Keratinocyte (primary cell): Measurements from ENCODE around the gene BACE1-AS. TPM values are rescaled to one million over a fixed set of nuclear protein-coding genes. Genes with fewer than 3 reads are reported as not detected.

Experiments used
- DNase-seq: peaks from one replicate; pipeline ENCODE4 v3.0.0-alpha.2; 2011; ENCODE audit warnings: low read depth, missing footprints, low spot score
- FAIRE-seq: peaks from 2 replicates; lab custom pipeline; 2011; peaks lifted over from hg19 to GRCh38; lab: Jason Lieb, UNC
- H2AFZ ChIP-seq: 2 replicates; pipeline ENCODE4 v1.6.0; 2012; ENCODE audit warnings: low read length, control low read depth, inconsistent platforms; ENCODE audit not compliant: control insufficient read depth
- H3K27ac ChIP-seq: 2 replicates; pipeline ENCODE4 v1.5.1; 2011; ENCODE audit warnings: low read length; ENCODE audit not compliant: control insufficient read depth, insufficient read depth
- H3K27me3 ChIP-seq: 3 replicates; pipeline ENCODE4 v1.6.0; 2011; ENCODE audit warnings: low read length; ENCODE audit not compliant: control insufficient read depth, insufficient read depth; ENCODE audit errors: extremely low read depth
- H3K36me3 ChIP-seq, 2 experiments: 2 replicates in 1 of 2; 3 replicates in 1 of 2; pipeline ENCODE4 v1.5.1; 2011; ENCODE audit warnings: low read length in 2 of 2, mild to moderate bottlenecking in 1 of 2; ENCODE audit not compliant: control insufficient read depth in 2 of 2, insufficient read depth in 2 of 2; ENCODE audit errors: extremely low read depth in 1 of 2
- H3K4me1 ChIP-seq: 3 replicates; pipeline ENCODE4 v1.5.1; 2011; ENCODE audit warnings: low read length; ENCODE audit not compliant: control insufficient read depth, insufficient read depth; ENCODE audit errors: extremely low read depth
- H3K4me2 ChIP-seq: 3 replicates; pipeline ENCODE4 v1.6.0; 2011; ENCODE audit warnings: low read depth, low read length; ENCODE audit not compliant: control insufficient read depth, insufficient read depth; ENCODE audit errors: extremely low read depth
- H3K4me3 ChIP-seq, 3 experiments: fragments of 200-600 bp in 1 of 3; sonication (generic) in 1 of 3; 2 replicates in 2 of 3; 3 replicates in 1 of 3; pipeline ENCODE4 v1.5.1; 2011 to 2016; ENCODE audit warnings: low read length in 3 of 3, mild to moderate bottlenecking in 3 of 3, control low read depth in 2 of 3, inconsistent platforms in 1 of 3, low read depth in 1 of 3, mixed read lengths in 1 of 3, mixed run types in 1 of 3, moderate library complexity in 1 of 3; ENCODE audit not compliant: control insufficient read depth in 2 of 3, insufficient read depth in 2 of 3; ENCODE audit errors: extremely low read depth in 1 of 3
- H3K79me2 ChIP-seq: 2 replicates; pipeline ENCODE4 v1.6.0; 2012; ENCODE audit warnings: low read length; ENCODE audit not compliant: control insufficient read depth, insufficient read depth
- H3K9ac ChIP-seq: 3 replicates; pipeline ENCODE4 v1.6.0; 2011; ENCODE audit warnings: low read length; ENCODE audit not compliant: control insufficient read depth, insufficient read depth; ENCODE audit errors: extremely low read depth
- H3K9me1 ChIP-seq: 3 replicates; pipeline ENCODE4 v1.6.0; 2011; ENCODE audit warnings: low read length; ENCODE audit not compliant: control insufficient read depth, insufficient read depth; ENCODE audit errors: extremely low read depth
- H3K9me3 ChIP-seq: 2 replicates; pipeline ENCODE4 v1.5.1; 2012; ENCODE audit warnings: low read depth, low read length; ENCODE audit not compliant: control insufficient read depth
- H4K20me1 ChIP-seq: 3 replicates; pipeline ENCODE4 v1.6.0; 2011; ENCODE audit warnings: low read length; ENCODE audit not compliant: control insufficient read depth, insufficient read depth; ENCODE audit errors: extremely low read depth
- CTCF ChIP-seq, 3 experiments: IDR thresholded peaks in 1 of 3; conservative IDR thresholded peaks in 1 of 3; optimal IDR thresholded peaks in 1 of 3; 2 replicates in 2 of 3; 3 replicates in 1 of 3; pipeline versions ENCODE3 to v1.5.1; 2011; ENCODE audit warnings: low read length in 3 of 3, mild to moderate bottlenecking in 3 of 3, moderate library complexity in 2 of 3, control low read depth in 1 of 3, inconsistent platforms in 1 of 3; ENCODE audit not compliant: insufficient read depth in 2 of 3; ENCODE audit errors: extremely low read depth in 1 of 3
- EZH2 ChIP-seq: IDR thresholded peaks from one replicate; pipeline ENCODE4 v1.6.1; 2012; ENCODE audit warnings: inconsistent platforms, mild to moderate bottlenecking, low read length, moderate library complexity
- dilution Hi-C: fragments of 300-500 bp; cut with MboI; formaldehyde crosslinking; loops from one replicate; pipeline ENCODE4 v1.7.0; 2020; ENCODE audit warnings: low sequenced_read_pairs; ENCODE audit not compliant: extremely low pct_ligation_motif_present
- polyA plus RNA-seq, 5 experiments: library from polyadenylated mRNA; depleted of rRNA in 3 of 5; stranded (reverse) in 3 of 5; stranded (forward) in 1 of 5; unstranded in 1 of 5; fragments of >200 nt; gene quantifications; 1 replicate in 1 of 5; 2 replicates in 3 of 5; 3 replicates in 1 of 5; pipeline versions ENCODE4 v1.2.1 to v1.2.3, GENCODE V29; 2011 to 2012; ENCODE audit warnings: missing spikeins in 2 of 5, low read depth in 1 of 5, low replicate concordance in 1 of 5

Gene BACE1-AS
- polyA plus RNA-seq, 1 donor (not counting 4 experiments of a cell fraction or from before 2014, with no cell fraction given) = 2.2 TPM

GRCh38 chr11:117309310-117309709 lies 18.2 kb downstream of the BACE1-AS start:
- Histone ChIP-seq H3K9me1 (no peaks in the 10 kb centered on the region), H2AFZ (no peak overlapping the region), H4K20me1 (no peaks in the 10 kb centered on the region), H3K9me3 (no peaks in the 10 kb centered on the region), H3K27ac (no peak overlapping the region), H3K27me3 (no peaks in the 10 kb centered on the region), H3K79me2 (no peaks in the 10 kb centered on the region), H3K4me1 (no peaks in the 10 kb centered on the region), H3K36me3 (no peaks in the 10 kb centered on the region), H3K9ac (no peak overlapping the region), H3K4me3 (no peak overlapping the region), H3K4me2 (no peak overlapping the region)
- TF ChIP-seq CTCF (optimal IDR thresholded peaks at IDR 0.05 in 1 of 3, IDR thresholded peaks at IDR 0.05 in 1 of 3, conservative IDR thresholded peaks at IDR 0.05 in 1 of 3; ENCODE audit: extremely low read depth in 1 of 3, insufficient read depth in 2 of 3, low read length in 3 of 3) (no peak), EZH2 (no peak)
- FAIRE-seq = no peak
- DNase-seq = no peak
- dilution Hi-C loops = no loop called here

- no peak overlapping the region for H2AFZ ChIP-seq
- H3K9ac ChIP-seq = no peak overlapping the region
- no peaks in the 10 kb centered on the region for H3K9me1 ChIP-seq
- H3K9me3 ChIP-seq = no peaks in the 10 kb centered on the region
- no peak overlapping the region for H3K27ac ChIP-seq
- H3K4me1 ChIP-seq = peaks cover 11% of the 10 kb centered on the region
- H3K4me2 ChIP-seq = no peak overlapping the region
- no peaks in the 10 kb centered on the region for H3K79me2 ChIP-seq
- H3K36me3 ChIP-seq = no peaks in the 10 kb centered on the region
- DNase-seq (no peak), FAIRE-seq (no peak)
- no peak overlapping the region for H3K4me3 ChIP-seq
- H3K27me3 ChIP-seq = no peaks in the 10 kb centered on the region
- dilution Hi-C loops = no loop called here
- H4K20me1 ChIP-seq = no peaks in the 10 kb centered on the region
- no peak for TF ChIP-seq EZH2
- TF ChIP-seq CTCF (optimal IDR thresholded peaks at IDR 0.05 in 1 of 3, IDR thresholded peaks at IDR 0.05 in 1 of 3, conservative IDR thresholded peaks at IDR 0.05 in 1 of 3; ENCODE audit: extremely low read depth in 1 of 3, insufficient read depth in 2 of 3, low read length in 3 of 3) = no peak
Measured at GRCh38 chr11:117313091-117313490, 21.9 kb downstream of the BACE1-AS start.
